ENCODE measurements around the gene JMJD1C. TPM values are rescaled to one million over a fixed set of nuclear protein-coding genes. Genes with fewer than 3 reads are reported as not detected.

Gene JMJD1C
- total and polyA plus RNA-seq, 10 of the 15 experiments (the other 5 are each of a cell fraction or from before 2014, with no cell fraction given) = 31.2 to 83.3 (median 49.5) TPM

GRCh38 chr10:63308628-63309027, 157.1 kb downstream of the JMJD1C start:
- POLR2A ChIA-PET = interaction anchor here (0.6 to 0.7 kb wide), 3 partner anchors 68 to 571 kb away, joined by 3 to 6 read pairs (median 3); no protein-coding TSS in a partner anchor
- DNase-seq (ENCODE audit: low read depth, low spot score) (no peak), ATAC-seq (no peak), FAIRE-seq (no peak)
- intact Hi-C loops (cut with micrococcal nuclease; ENCODE audit: unreplicated experiment) (no loop called here), in situ Hi-C loops (cut with MboI) (no loop called here)
- no peaks in the 10 kb centered on the region; the same call in none of the 2 replicates for H3K79me2 ChIP-seq (ENCODE audit: control insufficient read depth, insufficient read depth, low read length)
- RAD21 ChIA-PET (ENCODE audit: unreplicated experiment) = no interaction called here
- no peaks in the 10 kb centered on the region for H4K20me1 ChIP-seq (ENCODE audit: control insufficient read depth, insufficient read depth)
- no peaks in the 10 kb centered on the region for H3K9me3 ChIP-seq (replicated peaks; ENCODE audit: control insufficient read depth, insufficient read depth, low read length)
- H3K4me2 ChIP-seq (ENCODE audit: control insufficient read depth, insufficient read depth) = no peak overlapping the region
- no peaks in the 10 kb centered on the region for H3K4me1 ChIP-seq (ENCODE audit: control insufficient read depth, insufficient read depth, low read length)
- SMC1A ChIA-PET (ENCODE audit: uncharacterized antibody, unreplicated experiment) = interaction anchor here (0.6 kb wide), 1 partner anchor 567 kb away, joined by 3 read pairs; no protein-coding TSS in a partner anchor
- H3K36me3 ChIP-seq (ENCODE audit: control insufficient read depth in 2 of 2, insufficient read depth in 2 of 2, low read length in 1 of 2) = no peaks in the 10 kb centered on the region
- BruUV-seq (replicated peaks) = no TSS peak
- no peaks in the 10 kb centered on the region for H3K27me3 ChIP-seq (replicated peaks in 1 of 2; ENCODE audit: control insufficient read depth in 2 of 2, insufficient read depth in 2 of 2, low read length in 1 of 2)
- CTCF ChIA-PET = no interaction called here
- H3K4me3 ChIP-seq = no peak overlapping the region
- no peak overlapping the region for H2AFZ ChIP-seq (ENCODE audit: control insufficient read depth, low read depth, low read length)
- no peak overlapping the region for H3K27ac ChIP-seq (ENCODE audit: control insufficient read depth, insufficient read depth)
- no peak overlapping the region for H3K9ac ChIP-seq (ENCODE audit: control insufficient read depth, insufficient read depth, low read length)
- TF ChIP-seq MEF2B (IDR thresholded peaks at IDR 0.05; ENCODE audit: partially characterized antibody, poor library complexity, severe bottlenecking) (no peak), NFYA (IDR thresholded peaks at IDR 0.05; ENCODE audit: borderline replicate concordance, low read depth, low read length) (no peak), PBX3 (IDR thresholded peaks at IDR 0.05; ENCODE audit: insufficient replicate concordance, low read depth, low read length) (no peak), ZBED1 (IDR thresholded peaks at IDR 0.05; ENCODE audit: borderline replicate concordance) (no peak), HSF1 (IDR thresholded peaks at IDR 0.05; ENCODE audit: low read depth, low read length) (no peak), HCFC1 (IDR thresholded peaks at IDR 0.05; ENCODE audit: low read length) (no peak), NR2F1 (conservative IDR thresholded peaks at IDR 0.05) (no peak), SIX5 (IDR thresholded peaks at IDR 0.05; ENCODE audit: low read depth, low read length, severe bottlenecking) (no peak), E2F4 (IDR thresholded peaks at IDR 0.05; ENCODE audit: low read depth, low read length) (no peak), TBL1XR1 (IDR thresholded peaks at IDR 0.05; ENCODE audit: low read depth, low read length) (no peak), ZBTB40 (IDR thresholded peaks at IDR 0.05; ENCODE audit: borderline replicate concordance) (no peak), MAX (IDR thresholded peaks at IDR 0.05; ENCODE audit: low read depth, low read length) (no peak), BCLAF1 (IDR thresholded peaks at IDR 0.05) (no peak)

All from GM12878 (cell line).